HG03064 (cell line): Measurements from ENCODE around the gene SCP2.

Experiments used
- ATAC-seq: cut with Tn5 transposase; IDR thresholded peaks from one replicate; pipeline ENCODE4 v1.9.1; 2021; ENCODE audit warnings: low read depth; ENCODE audit not compliant: unreplicated experiment

SCP2 gene

GRCh38 chr1:53079251-53079650 lies 152.2 kb downstream of the SCP2 start:
- no peak for ATAC-seq

- no peak for ATAC-seq
Observed at GRCh38 chr1:53080041-53080440, 153.0 kb downstream of the SCP2 start.

- ATAC-seq, result no peak
Observed at GRCh38 chr1:53080769-53081168, 153.7 kb downstream of the SCP2 start.

- ATAC-seq, result no peak
Observed at GRCh38 chr1:53081384-53082066, 154.4 kb downstream of the SCP2 start.

GRCh38 chr1:53082826-53083455 lies 155.9 kb downstream of the SCP2 start:
- ATAC-seq, result no peak

GRCh38 chr1:53083636-53084588 lies 156.8 kb downstream of the SCP2 start:
- ATAC-seq, result no peak

GRCh38 chr1:53084589-53084971 lies 157.5 kb downstream of the SCP2 start:
- ATAC-seq, result no peak

- ATAC-seq, result no peak
Observed at GRCh38 chr1:53085405-53085804, 158.3 kb downstream of the SCP2 start.

- ATAC-seq, result no peak
Observed at GRCh38 chr1:53086491-53087070, 159.5 kb downstream of the SCP2 start.

GRCh38 chr1:53087332-53088285 lies 160.5 kb downstream of the SCP2 start:
- ATAC-seq, result no peak

- ATAC-seq, result no peak
Observed at GRCh38 chr1:53088616-53089300, 161.7 kb downstream of the SCP2 start.

- no peak for ATAC-seq
Observed at GRCh38 chr1:53089478-53090226, 162.6 kb downstream of the SCP2 start.

- no peak for ATAC-seq
Observed at GRCh38 chr1:53090227-53091147, 163.4 kb downstream of the SCP2 start.

GRCh38 chr1:53091841-53092645 lies 165.0 kb downstream of the SCP2 start:
- ATAC-seq, result no peak

GRCh38 chr1:53092659-53093450 lies 165.8 kb downstream of the SCP2 start:
- no peak for ATAC-seq

- no peak for ATAC-seq
Observed at GRCh38 chr1:53093451-53093754, 166.3 kb downstream of the SCP2 start.
